Stimulated activated CD8-positive, alpha-beta memory T cell treated with anti-CD3 and anti-CD28 coated beads, Interleukin-12 subunit alpha, Interleukin-12 subunit beta, amount 100 ng/mL, for 4 hours (primary cell): ENCODE data around the gene SH2D2A.
"Not testable (repeated sequence)": the region's sequence is repeated elsewhere in the genome, so short reads cannot be mapped to it uniquely, and the experiment has no call there.

Source experiments
- DNase-seq: peaks from one replicate; pipeline ENCODE4 v3.0.0-alpha.2; 2020; ENCODE audit warnings: low read depth

The SH2D2A gene

DNA sequence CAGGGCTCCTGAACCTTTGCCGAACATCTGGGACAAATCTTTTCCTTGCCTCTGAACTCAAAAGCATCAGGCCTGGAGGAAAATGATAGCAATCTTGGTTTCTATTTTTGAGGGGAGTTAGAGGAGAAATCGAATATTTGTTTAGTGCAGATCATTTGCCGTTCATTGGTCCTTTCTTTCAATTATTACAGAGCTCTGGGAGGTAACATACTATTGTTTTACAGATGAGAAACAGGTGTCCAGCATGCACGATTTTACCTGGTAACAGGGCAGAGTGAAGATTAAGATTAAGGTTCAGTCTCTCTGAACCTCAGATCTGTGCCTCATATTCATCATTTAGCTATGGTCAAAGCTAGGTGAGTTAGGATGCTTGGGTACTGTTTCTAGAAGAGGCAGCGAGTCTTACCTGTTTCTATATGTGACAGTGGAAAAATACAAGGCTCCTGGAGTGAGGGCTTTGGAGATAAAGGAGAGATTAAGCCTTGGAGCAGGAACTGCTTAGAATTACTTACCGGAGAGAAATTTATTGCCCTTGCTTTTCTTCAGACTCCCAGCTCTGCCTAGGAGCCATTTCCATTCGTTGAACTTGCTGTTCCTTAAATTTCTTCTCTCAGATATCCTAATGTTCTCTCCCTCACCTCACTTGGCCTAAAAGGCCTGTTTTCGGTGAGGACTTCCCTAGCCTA is 47.9 kb downstream of the SH2D2A start:
- no peak for DNase-seq

DNA sequence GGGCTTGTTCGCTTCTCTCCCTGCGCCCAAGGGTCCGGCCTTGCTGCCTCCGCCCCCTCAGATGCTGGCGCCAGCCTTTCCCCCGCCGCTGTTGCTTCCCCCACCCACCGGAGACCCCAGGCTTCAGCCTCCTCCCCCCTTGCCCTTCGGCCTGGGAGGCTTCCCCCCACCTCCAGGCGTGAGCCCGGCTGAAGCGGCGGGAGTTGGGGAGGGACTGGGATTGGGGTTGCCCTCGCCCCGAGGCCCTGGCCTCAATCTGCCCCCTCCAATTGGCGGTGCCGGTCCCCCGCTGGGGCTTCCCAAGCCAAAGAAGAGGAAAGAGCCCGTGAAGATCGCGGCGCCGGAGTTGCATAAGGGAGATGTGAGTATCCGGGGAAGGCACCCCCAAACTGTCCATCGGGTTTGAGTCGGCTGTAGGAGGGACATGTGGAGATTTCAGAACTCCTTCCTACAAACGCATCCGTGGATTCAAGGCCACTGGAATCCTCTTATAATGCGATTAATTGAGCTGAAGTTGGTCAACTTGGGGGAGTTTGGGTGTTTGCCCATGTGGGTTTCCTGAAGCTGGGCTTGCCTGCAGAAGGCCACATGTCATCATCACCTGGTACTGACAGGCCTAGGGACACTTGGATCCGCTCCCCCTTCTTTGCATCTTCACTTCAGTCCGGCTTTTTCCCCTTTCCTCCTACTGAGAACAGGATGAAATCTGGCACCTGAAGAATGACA is 48.6 kb downstream of the SH2D2A start:
- DNase-seq = no peak

DNA sequence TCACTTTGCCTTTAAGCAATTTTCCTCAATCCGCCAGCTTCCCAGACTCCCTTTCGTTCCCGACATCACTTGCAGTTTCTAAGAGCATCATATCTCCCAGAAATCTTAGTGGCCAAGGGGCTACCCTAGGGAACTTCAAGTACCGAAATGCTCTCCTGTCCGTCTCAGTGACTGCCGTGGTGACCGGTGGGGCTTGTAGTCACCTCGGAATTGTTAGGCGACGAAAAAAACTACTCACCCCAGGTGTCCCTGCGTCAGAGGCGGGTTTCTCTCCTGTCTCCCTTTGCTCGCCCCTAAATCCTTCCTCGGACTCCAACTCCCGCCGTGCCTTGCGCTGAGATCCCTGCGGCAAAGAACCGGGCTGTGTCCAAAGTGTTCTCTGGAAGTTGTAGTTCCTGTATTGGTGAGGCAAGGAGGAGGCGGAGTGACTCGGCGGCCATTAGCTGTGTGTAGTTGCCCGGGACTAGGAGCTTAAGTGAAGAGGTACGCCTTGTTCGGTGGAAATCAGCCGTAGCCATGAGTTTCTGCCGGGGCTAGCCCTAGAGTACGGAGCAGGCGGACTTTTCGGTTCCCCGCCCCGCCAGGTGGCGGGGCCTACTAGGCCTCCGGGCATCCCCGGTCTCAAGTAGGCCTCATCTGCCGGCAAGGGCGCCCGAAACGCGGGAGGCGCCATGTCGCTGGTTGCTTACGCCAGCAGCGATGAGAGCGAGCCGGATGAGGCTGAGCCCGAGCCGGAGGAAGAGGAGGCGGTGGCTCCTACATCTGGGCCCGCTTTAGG is 49.4 kb downstream of the SH2D2A start, which contains the start of gene PRCC:
Gene PRCC, plus strand, starts transcription at position 435 of the 778 bp plus-strand sequence. Its CDS starts 237 bp downstream, at position 672.
- DNase-seq = peak; percentile 93

DNA sequence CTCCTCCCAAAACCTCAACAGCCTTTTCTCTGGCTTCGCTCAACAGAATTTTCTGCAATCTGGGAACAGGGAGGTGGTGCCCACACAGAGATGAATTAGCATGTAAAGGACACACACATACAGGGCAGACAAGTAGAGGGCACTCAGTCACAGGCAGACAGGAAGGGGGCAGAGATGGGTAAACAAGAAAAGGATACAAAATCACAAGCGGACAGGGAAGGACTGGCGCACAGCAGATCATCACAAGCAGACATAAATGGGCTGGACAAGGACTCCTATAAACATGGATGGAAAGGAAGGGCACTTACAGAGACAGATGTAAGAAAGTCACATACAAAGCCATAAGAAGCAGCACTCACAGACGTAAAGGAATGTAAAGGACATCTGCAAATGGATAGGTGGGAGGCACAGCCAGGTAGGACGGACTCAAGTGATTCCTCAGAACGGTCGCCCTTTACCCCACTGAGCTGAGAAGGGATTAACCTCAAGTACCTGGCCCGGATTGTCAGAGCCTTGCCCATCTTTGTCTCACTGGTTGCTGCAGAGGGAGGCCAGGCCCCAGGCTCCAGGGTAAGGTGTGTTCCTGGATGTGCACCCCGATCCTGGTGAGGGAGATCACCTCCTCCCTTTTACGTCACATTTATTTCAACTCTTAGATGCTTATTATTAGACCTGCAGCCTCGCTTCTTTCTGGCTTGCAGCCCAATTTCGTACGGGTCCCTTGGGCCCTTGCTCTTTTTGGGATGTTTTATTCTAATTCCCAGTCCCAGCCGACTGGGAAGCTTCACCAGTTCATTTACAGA is 50.1 kb downstream of the SH2D2A start:
- no peak for DNase-seq

DNA sequence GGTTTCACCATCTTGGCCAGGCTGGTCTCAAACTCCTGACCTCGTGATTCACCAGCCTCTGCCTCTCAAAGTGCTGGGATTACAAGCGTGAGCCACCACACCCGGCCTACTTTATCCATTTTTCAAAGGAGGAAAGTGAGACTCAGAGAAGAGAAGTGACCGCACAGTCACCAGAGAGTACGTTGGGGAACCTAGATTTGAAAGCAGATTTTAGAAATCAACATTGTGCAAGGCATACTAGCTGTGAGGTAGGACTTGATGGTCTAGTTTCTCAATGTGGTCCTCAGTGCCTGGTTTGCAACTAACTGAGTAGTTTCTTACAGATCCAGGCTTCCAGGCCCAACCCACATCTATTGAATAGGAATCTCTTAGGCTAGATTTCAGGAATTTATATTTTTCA is 51.0 kb downstream of the SH2D2A start:
- no peak for DNase-seq

DNA sequence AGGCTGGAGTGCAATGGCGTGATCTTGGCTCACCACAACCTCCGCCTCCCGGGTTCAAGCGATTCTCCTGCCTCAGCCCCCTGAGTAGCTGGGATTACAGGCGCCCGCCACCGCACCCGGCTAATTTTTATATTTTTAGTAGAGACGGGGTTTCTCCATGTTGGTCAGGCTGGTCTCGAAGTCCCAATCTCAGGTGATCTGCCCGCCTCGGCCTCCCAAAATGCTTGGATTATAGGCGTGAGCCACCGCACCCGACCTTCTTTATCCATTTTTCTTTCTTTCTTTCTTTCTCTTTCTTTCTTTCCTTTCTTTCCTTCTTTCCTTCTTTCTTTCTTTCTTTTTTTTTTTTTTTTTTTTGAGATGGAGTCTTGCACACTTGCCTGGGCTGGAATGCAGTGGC is 51.5 kb downstream of the SH2D2A start:
- not testable (repeated sequence) for DNase-seq

DNA sequence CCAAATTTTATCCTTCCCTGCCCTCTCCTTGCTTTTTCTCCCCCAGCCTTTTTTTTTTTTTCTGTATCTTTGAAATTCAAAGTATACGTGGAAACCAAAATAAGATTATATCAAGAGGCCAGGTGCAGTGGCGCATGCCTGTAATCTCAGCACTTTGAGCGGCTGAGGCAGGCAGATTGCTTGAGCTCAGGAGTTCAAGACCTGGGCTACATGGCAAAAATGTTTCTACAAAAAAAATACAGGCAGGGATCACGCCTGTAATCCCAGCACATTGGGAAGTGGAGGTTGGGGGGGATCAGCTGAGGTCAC is 55.9 kb downstream of the SH2D2A start:
- DNase-seq = no peak

DNA sequence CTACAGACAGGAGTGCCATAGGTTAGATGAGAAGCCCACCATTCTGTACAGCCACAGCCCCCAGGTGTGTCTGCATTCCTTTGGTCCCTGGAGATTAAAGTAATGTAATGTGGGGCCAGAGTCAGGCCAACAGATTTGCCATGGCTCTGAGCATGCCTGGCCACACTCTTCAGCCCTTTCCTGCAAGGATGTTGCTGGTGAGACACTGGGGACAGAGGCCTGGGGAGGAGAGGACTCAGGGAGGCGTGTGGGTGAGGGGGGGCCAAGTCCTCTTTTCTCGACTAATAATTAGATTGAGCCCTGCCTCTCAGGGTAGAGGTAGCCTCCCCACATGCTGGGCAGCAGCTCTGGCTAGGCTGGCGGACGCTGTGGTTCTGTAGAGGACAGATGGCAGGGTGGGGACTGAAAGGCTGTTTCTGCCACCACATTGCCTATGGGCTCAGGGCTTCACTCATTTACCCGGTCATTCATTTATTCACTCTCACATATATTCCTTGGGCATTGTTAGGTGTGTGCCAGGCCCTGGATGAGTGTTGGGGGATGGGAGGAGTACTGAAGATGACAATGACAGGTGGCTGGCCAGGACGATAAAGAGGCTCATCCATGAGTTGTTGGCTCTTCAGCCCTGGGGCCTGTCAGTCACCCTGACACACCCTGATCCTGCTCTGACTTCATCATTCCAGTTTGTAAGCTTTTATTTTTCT is 56.4 kb downstream of the SH2D2A start:
- DNase-seq = no peak

DNA sequence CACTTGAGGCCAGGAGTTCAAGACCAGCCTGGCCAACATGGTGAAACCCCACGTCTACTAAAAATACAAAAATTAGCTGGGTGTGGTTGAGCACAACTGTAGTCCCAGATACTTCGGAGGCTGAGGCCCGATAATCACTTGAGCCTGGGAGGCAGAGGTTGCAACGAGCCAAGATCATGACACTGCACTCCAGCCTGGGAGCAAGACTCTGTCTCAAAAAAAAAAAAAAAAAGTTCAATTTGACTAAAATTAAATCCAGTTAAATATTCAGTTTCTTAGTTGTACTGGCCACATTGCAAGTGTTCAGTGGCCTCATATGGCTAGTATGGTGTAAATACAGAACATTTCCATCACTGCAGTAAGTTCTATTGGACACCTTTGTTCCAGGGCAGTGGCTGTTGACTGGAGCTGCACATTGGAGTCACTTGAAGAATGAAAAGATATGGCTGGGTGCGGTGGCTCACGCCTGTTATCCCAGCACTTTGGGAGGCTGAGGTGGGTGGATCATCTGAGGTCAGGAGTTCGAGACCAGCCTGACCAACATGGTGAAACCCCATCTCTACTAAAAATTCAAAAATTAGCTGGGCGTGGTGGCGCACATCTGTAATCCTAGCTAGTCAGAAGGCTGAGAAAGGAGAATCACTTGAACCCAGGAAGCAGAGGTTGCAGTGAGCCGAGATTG is 58.9 kb downstream of the SH2D2A start:
- DNase-seq = not testable (repeated sequence)

DNA sequence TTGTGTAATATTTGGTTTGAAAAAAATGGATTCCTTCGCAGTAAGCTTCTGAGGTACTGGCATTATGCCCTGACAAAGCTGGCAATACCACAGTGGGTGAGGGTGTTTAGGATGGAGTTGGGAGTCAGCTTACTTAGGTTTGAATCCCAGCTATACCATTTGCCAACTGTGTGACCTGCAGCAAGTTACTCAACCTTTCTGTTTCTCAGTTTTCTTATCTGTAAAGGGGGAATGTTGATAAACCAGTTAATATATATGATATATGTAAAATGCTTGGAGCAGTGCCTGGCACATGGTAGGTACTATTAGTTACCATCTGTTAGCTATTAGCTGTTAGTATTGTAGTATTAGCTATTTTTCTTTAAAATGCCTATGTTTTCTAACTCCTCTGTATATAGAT is 60.3 kb downstream of the SH2D2A start:
- DNase-seq = no peak
